ENCODE results near the gene BCAS3.
"Not testable (repeated sequence)": the region's sequence is repeated elsewhere in the genome, so short reads cannot be mapped to it uniquely, and the experiment has no call there.

The BCAS3 gene

DNA sequence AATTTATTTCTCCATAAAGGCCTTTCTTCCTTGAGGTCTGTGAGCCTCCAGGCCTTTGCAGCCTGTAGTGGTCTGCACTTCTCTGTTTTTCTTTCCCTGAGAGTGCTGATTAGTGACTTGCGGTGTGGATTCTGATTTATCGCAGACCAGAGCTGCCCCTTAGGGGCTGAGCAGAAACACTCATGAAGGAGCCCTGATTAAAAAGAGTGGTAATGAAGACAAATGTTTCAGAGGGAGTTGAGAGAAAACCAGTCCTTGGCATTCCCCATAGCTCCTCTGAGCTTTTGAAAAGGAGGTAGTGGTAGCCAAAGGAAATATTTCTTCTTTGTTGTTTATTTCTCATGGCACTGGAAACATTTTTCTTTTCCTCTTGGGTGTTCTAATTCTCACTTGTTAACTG lies 453.9 kb downstream of the BCAS3 start:
- Mint-ChIP-seq H3K9me3 (no peaks in the 10 kb centered on the region), H3K27ac (no peak overlapping the region), H3K27me3 (no peaks in the 10 kb centered on the region), H3K4me1 (ENCODE audit: low read depth) (peaks cover 10% of the 10 kb centered on the region), H3K4me3 (no peak overlapping the region), H3K36me3 (ENCODE audit: low read depth) (no peaks in the 10 kb centered on the region)

DNA sequence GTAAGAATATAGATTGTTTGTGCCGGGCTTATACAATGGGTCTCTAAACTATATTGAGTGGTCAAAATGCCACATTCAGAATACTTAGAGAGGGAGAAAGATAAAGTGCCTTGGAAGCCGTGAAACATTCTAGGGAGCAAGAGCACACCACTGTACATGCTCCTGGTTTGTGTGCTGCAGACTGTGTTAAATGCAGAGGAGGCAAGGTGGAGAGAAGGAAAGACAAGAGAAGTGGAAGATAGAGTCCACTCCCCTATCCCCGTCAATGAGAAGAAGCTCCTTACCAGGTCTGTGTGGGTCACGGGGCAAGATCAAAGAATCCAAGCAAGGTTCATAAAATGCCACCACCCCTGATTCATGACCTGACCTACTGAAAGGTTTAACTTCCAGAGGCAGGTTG lies 454.9 kb downstream of the BCAS3 start:
- Mint-ChIP-seq H3K4me3 (no peak overlapping the region), H3K4me1 (ENCODE audit: low read depth) (peaks cover 10% of the 10 kb centered on the region), H3K9me3 (no peaks in the 10 kb centered on the region), H3K27ac (no peak overlapping the region), H3K36me3 (ENCODE audit: low read depth) (no peaks in the 10 kb centered on the region), H3K27me3 (no peaks in the 10 kb centered on the region)

DNA sequence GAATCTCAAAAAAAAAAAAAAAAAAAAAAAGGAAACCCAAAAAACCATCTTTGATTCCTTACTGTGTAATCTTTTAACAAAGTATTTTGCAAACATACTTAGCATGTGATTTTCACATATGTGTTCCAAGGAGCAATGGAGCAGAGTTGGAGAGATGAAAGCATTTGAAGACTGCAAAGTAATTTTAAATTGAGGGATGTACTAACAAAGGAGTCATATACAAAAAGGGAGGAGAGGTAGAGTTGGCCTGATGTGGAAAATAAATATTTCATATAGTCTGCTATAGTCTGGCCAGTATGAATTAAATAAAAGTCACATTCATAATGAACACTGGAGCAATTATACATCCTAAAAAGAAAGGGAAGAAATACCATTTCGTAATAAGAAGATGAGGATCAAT lies 456.2 kb downstream of the BCAS3 start:
- H3K9me3 Mint-ChIP-seq = no peaks in the 10 kb centered on the region
- H3K4me1 Mint-ChIP-seq (ENCODE audit: low read depth) = peaks cover 16% of the 10 kb centered on the region
- no peak overlapping the region for H3K4me3 Mint-ChIP-seq
- H3K27ac Mint-ChIP-seq = no peak overlapping the region
- H3K36me3 Mint-ChIP-seq (ENCODE audit: low read depth) = no peaks in the 10 kb centered on the region
- H3K27me3 Mint-ChIP-seq = no peaks in the 10 kb centered on the region

DNA sequence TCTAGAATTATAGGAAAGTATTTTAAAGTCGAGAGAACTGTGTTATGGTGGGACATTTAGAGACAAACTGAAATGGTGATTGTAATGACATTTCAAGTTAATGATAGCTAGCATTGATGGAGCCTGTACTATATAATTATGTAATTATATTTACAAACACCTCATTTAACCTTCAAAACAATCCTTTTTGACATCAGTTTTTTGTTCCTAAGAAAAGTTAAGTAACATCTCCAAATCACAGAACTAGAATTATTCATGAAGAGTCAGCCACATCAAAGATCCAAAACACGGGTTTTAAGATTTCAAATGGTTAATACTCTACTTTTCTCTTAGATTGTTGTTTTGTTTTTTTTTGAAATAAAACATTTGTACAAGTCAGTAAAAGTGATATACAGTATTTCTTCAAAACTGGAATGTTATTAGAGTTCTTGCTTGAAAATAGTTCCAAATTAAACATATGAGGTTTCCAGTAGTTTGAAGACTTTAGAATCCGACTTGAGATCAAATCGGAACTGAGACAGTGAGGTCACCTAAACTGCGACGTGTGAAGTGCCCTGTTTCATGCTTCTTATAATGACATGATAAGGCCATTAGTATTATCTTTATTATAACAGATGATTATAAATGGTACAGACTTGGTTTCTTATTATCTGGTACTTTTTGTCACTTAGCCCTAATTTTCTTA lies 457.0 kb downstream of the BCAS3 start:
- no peaks in the 10 kb centered on the region for H3K27me3 Mint-ChIP-seq
- no peak overlapping the region for H3K4me3 Mint-ChIP-seq
- H3K36me3 Mint-ChIP-seq (ENCODE audit: low read depth) = no peaks in the 10 kb centered on the region
- peaks cover 21% of the 10 kb centered on the region for H3K4me1 Mint-ChIP-seq (ENCODE audit: low read depth)
- no peaks in the 10 kb centered on the region for H3K9me3 Mint-ChIP-seq
- H3K27ac Mint-ChIP-seq = no peak overlapping the region

DNA sequence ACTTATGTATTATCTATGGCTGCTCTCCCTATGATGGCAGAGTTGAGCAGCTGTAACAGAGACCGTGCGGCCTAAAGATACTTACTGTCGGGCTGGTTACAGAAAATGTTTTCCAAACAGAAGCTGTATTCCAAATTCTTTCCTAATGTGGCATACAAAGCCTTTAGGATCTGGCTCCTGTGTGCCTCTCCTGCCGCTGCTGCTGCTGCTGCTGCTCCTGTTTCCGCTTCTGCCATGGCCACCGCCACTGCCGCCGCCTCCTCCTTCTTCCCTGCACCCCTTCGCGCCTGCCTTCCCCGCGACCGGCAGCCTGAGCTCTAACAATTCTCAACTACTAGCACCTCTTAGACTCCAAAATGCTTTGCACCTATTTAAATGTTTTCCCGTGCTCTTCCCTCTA lies 458.1 kb downstream of the BCAS3 start:
- Mint-ChIP-seq H3K27me3 (no peaks in the 10 kb centered on the region), H3K27ac (no peak overlapping the region), H3K4me1 (ENCODE audit: low read depth) (peaks cover 28% of the 10 kb centered on the region), H3K4me3 (no peak overlapping the region), H3K9me3 (no peaks in the 10 kb centered on the region), H3K36me3 (ENCODE audit: low read depth) (no peaks in the 10 kb centered on the region)

DNA sequence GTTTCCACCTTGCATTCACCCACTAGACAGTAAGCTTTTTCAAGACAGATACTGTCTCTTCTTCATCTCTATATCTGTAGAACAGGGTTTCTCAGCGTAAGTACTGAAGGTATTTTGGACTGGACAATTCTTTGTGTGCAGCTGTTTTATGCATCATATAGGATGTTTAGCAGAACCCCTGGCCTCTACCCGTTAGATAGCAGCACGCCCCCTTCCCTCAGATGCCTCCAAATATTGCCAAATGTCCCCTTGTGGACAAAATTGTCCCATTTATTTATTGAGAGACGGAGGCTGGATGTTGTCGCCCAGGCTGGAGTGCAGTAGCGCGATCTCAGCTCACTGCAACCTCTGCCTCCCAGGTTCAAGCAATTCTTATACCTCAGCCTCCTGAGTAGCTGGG lies 458.6 kb downstream of the BCAS3 start:
- H3K27me3 Mint-ChIP-seq = no peaks in the 10 kb centered on the region
- H3K9me3 Mint-ChIP-seq = no peaks in the 10 kb centered on the region
- H3K36me3 Mint-ChIP-seq (ENCODE audit: low read depth) = no peaks in the 10 kb centered on the region
- no peak overlapping the region for H3K27ac Mint-ChIP-seq
- H3K4me3 Mint-ChIP-seq = no peak overlapping the region
- peaks cover 31% of the 10 kb centered on the region for H3K4me1 Mint-ChIP-seq (ENCODE audit: low read depth)

DNA sequence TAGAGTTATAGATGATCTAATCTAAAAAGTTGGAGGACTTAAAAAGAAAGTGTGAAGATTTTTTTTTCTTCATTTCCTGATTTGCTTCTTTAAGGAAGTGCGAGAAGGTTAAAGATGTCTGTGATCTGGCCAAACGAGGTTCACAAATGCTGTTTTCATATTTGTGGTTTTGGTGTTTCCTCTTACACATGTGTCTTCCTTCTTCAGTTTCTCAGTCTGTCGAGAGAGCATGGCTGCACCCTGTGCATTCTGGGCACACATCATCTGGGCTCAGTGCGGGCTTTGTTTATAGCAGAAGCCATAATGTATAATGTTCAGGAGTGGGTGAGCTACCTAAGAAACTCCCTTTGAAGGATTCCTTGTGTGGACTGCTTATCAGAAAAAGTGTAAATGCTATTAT lies 461.6 kb downstream of the BCAS3 start:
- peaks cover 29% of the 10 kb centered on the region for H3K4me1 Mint-ChIP-seq (ENCODE audit: low read depth)
- no peaks in the 10 kb centered on the region for H3K36me3 Mint-ChIP-seq (ENCODE audit: low read depth)
- H3K4me3 Mint-ChIP-seq = peak overlapping the region; percentile 32
- H3K27me3 Mint-ChIP-seq = no peaks in the 10 kb centered on the region
- H3K9me3 Mint-ChIP-seq = no peaks in the 10 kb centered on the region
- peak overlapping the region; percentile 66 for H3K27ac Mint-ChIP-seq

DNA sequence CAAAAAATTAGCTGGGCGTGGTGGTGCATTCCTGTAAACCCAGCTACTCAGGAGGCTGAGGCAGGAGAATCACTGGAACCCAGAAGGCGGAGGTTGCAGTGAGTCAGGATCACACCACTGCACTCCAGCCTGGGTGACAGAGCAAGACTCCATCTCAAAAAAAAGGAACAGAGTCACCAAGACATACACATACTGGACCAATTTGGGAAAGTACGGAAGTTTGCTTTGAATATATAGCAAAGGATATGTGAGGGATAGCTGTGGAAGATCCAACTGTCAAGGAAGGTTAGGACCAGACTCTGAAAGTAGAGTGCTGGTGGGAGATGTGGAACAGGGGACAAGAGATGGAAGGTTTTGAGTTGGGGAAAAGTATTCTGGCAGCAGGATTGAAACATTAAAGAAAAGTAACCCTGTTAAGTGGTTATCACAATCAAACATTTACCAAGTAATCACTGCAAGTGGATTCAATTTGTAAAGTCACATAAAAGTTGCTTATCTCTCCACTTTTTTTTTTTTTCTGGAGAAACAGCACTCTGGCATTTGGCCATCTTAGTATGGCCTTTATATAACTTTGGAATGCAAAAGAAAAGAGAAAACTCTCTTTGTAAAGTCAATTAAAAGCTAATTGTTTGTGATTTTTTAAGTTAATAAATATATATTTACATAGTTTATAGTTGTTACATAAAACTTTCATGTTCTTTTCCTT lies 462.6 kb downstream of the BCAS3 start:
- Mint-ChIP-seq H3K4me3 (no peak overlapping the region), H3K4me1 (ENCODE audit: low read depth) (peaks cover 39% of the 10 kb centered on the region), H3K36me3 (ENCODE audit: low read depth) (no peaks in the 10 kb centered on the region)

DNA sequence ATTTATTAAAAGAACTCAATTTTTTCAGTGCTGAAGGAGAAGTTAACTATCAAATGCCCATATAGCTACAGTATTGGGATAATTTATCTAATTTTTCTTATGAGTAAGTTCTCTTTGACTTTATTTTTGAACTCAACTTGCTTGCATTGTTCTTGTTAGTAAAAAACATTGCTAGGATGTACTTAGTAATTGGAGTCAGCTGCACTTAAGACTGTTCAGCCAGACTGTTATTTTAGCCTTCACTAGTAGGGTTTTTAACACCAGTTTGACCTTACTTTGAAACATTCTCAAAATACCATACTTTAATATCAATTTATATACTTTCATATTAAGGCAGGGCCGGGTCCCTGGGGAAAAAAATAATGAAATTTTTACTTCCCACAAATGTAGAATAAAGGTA lies 465.4 kb downstream of the BCAS3 start:
- Mint-ChIP-seq H3K4me3 (no peak overlapping the region), H3K9me3 (no peaks in the 10 kb centered on the region), H3K4me1 (ENCODE audit: low read depth) (peaks cover 45% of the 10 kb centered on the region), H3K27ac (no peak overlapping the region), H3K27me3 (no peaks in the 10 kb centered on the region), H3K36me3 (ENCODE audit: low read depth) (no peaks in the 10 kb centered on the region)

More for the DNA sequence above, 462.6 kb downstream of the BCAS3 start:
- Mint-ChIP-seq H3K27ac (no peak overlapping the region), H3K9me3 (no peaks in the 10 kb centered on the region), H3K27me3 (no peaks in the 10 kb centered on the region)

DNA sequence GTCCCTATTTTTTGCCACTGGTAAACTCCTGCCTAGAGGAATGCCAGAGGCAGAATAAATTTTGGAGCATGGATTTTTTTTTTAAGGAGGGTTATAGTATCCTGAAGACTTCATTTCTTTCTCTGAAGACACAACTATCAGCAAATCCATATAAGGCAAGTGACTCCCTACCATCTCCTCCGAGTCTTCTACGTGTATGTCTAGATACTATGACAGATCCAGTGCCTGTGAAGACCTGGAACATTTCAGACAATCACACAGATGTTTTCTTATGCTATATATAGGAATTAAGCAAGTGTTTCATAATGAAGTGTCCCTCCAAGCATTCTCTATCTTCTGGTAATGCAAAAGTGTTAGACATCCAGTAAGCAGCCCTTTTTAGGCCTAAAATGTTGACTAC lies 466.5 kb downstream of the BCAS3 start:
- H3K4me1 Mint-ChIP-seq (ENCODE audit: low read depth) = peaks cover 34% of the 10 kb centered on the region

DNA sequence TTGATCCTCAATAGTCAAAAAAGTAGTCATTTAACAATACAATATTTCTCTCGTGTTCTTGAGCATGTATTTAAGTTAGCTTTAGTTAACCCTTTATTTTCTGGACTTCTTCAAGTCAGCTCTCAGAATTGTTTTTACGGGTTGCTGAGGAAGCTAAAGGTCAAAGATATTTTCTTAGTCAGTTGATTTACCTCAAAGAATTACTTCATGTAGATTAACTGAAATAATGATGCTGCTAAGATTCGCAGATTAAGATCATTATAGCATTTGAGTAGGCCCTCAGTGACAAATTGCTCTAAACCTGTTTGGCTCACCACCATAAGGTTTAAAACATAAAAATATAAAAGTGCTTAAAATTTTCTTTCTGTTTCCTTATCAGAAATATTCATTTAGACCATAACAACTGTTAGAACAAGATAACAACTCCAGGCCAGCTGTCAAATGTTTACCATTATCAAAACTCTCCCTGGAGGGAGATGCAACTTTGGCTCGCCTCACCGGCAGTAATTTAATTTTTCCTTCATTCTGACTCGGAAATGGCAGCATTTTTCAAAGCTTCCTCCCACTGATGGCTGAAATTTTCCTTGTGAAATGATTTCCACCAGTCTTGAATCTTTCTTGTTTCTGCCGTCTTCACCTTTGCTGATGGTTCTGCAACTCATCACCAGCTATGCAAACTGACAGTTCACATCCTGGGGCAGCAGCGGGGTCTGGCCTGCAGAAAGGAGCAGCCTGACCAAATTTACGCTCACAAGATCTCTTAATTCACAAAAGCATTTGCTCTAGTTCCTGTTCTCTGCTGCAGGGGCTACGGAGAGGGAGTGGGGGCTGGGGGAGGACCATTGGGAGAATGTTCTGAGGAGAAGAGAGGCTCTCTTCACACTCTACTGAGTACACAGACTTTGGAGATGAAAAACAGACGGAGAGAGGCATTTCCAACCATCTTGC lies 467.2 kb downstream of the BCAS3 start:
- H3K4me1 Mint-ChIP-seq (ENCODE audit: low read depth) = peaks cover 34% of the 10 kb centered on the region
- peak overlapping the region; percentile 18 for H3K27ac Mint-ChIP-seq
- no peaks in the 10 kb centered on the region for H3K9me3 Mint-ChIP-seq
- no peaks in the 10 kb centered on the region for H3K27me3 Mint-ChIP-seq
- peak overlapping the region; percentile 8 for H3K4me3 Mint-ChIP-seq
- H3K36me3 Mint-ChIP-seq (ENCODE audit: low read depth) = no peaks in the 10 kb centered on the region

More for the DNA sequence above, 466.5 kb downstream of the BCAS3 start:
- Mint-ChIP-seq H3K4me3 (no peak overlapping the region), H3K36me3 (ENCODE audit: low read depth) (no peaks in the 10 kb centered on the region), H3K9me3 (no peaks in the 10 kb centered on the region), H3K27ac (no peak overlapping the region), H3K27me3 (no peaks in the 10 kb centered on the region)

DNA sequence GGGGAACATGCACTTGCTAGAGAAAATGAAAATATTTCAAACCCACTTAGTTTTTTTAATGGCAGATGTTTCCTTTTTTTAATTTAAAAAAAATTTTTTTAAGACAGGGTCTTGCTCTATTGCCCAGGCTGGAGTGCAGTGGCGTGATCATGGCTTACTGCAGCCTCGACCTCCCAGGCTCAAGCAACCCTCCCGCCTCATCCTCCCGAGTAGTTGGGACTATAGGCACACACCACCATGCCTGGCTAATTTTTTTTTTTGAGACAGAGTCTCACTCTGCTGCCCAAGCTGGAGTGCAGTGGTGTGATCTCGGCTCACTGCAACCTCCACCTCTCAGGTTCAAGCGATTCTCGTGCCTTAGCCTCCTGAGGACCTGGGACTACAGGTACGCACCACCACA lies 469.2 kb downstream of the BCAS3 start:
- not testable (repeated sequence) for H3K9me3 Mint-ChIP-seq; H3K27me3 Mint-ChIP-seq; H3K4me3 Mint-ChIP-seq; H3K36me3 Mint-ChIP-seq (ENCODE audit: low read depth); H3K27ac Mint-ChIP-seq
- peaks cover 36% of the 10 kb centered on the region for H3K4me1 Mint-ChIP-seq (ENCODE audit: low read depth)

DNA sequence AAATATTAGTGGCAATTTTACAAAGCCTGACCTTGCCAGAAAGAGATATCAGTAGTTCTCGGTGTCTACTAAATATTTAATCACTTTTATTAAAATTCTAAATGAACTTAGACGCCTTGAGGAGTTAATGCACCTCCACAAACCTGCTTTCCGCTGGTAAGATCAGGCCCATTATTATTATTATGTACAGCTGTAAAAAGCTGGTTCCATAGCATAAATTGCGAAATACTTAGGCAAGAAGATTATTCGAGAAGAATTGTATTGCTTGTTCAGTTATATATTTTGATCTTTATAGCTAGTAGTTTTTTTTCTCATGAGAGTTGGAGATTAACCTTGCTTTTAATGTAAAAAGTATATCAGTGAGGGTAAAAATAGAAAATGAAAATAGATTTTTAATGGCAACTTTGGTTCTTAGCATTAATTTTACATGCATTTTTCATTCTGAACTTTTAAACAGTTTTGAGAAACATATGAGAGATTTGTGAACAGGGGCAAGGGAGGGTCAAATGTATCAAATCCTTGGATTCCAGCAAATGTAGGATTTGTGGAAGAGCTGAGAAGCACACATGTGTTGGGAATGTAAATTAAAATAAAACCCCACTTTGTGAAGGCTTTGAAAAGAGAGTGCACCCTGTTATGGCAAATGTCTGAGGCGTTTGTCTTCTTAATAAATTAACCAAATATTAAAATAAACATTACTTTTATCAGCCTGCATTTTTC lies 471.6 kb downstream of the BCAS3 start:
- Mint-ChIP-seq H3K36me3 (ENCODE audit: low read depth) (no peaks in the 10 kb centered on the region), H3K9me3 (no peaks in the 10 kb centered on the region), H3K4me3 (no peak overlapping the region), H3K4me1 (ENCODE audit: low read depth) (peaks cover 34% of the 10 kb centered on the region), H3K27ac (no peak overlapping the region), H3K27me3 (no peaks in the 10 kb centered on the region)

DNA sequence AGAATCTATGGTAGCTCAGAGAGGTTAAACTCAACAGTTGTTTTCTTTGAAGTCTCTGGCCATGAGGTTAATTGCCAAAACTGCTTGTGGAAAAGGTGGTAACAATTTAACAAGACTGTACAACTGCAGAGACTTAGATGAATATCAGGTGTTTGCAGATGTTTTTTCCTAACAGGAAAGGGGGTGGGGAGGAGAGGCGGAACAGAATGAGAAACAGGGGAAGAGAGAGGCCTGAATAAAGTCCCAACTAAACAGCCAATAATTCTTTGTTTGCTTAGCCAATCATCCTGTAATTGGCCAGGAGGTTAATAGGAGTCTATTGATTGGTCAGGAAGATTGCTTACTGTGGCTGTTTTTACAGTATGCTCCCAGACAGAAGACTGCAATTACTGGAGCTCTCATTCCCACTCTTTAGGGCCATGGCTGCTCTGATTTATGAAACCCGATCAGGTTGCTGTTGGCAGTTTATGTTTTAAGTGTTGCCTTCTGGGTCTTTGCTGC lies 472.3 kb downstream of the BCAS3 start:
- H3K27ac Mint-ChIP-seq = no peak overlapping the region
- no peak overlapping the region for H3K4me3 Mint-ChIP-seq
- H3K9me3 Mint-ChIP-seq = no peaks in the 10 kb centered on the region
- no peaks in the 10 kb centered on the region for H3K27me3 Mint-ChIP-seq
- H3K4me1 Mint-ChIP-seq (ENCODE audit: low read depth) = peaks cover 28% of the 10 kb centered on the region
- no peaks in the 10 kb centered on the region for H3K36me3 Mint-ChIP-seq (ENCODE audit: low read depth)
